Esophagus squamous epithelium (tissue), 5 donors: ENCODE data around the gene EGFR. TPM values are rescaled to one million over a fixed set of nuclear protein-coding genes. Genes with fewer than 3 reads are reported as not detected.

Experiments
- DNase-seq: peaks from one replicate; lab custom pipeline; 2025; lab: John Stamatoyannopoulos, UW
- H3K27ac ChIP-seq, 4 donors: fragments of 200-600 bp; sonication (generic); one replicate each; pipeline ENCODE4 v1.5.1; 2016 to 2019; ENCODE audit warnings: mild to moderate bottlenecking in 1 of 4
- H3K27me3 ChIP-seq, 4 donors: fragments of 200-600 bp; sonication (generic); 1 replicate in 3 of 4; 2 replicates in 1 of 4; pipeline versions ENCODE4 v1.5.1 to v1.6.0; 2017 to 2021; ENCODE audit warnings: antibody characterized with exemption in 1 of 4
- H3K36me3 ChIP-seq, 3 donors: fragments of 200-600 bp; sonication (generic); one replicate each; pipeline ENCODE4 v1.5.1; 2016 to 2019
- H3K4me1 ChIP-seq, 3 donors: fragments of 200-600 bp; sonication (generic); one replicate each; pipeline ENCODE4 v1.5.1; 2017 to 2019
- H3K4me3 ChIP-seq, 4 donors: fragments of 200-600 bp; sonication (generic); 1 replicate in 3 of 4; 2 replicates in 1 of 4; pipeline ENCODE4 v1.5.1; 2016 to 2019; ENCODE audit warnings: mild to moderate bottlenecking in 2 of 4, moderate library complexity in 1 of 4
- H3K9me3 ChIP-seq, 3 donors: fragments of 200-600 bp; sonication (generic); one replicate each; pipeline ENCODE4 v1.5.1; 2016 to 2019
- POLR2A ChIP-seq, 4 donors: fragments of 450-650 bp; IDR thresholded peaks; one replicate each; pipeline ENCODE4 v1.6.1; 2017; ENCODE audit warnings: antibody characterized with exemption in 4 of 4, mild to moderate bottlenecking in 4 of 4, moderate library complexity in 3 of 4
- WGBS, 2 donors: methylation state at CpG; one replicate each; pipeline ENCODE4 v1.1.5; 2018; 5-methylcytosine and 5-hydroxymethylcytosine counted together
- intact Hi-C: fragments of 100-400 bp; cut with DNase I; formaldehyde crosslinking; loops from one replicate; pipeline ENCODE4 v1.15.0; 2022
- total RNA-seq, 4 donors: library from RNA; depleted of rRNA; stranded (reverse); fragments of >200 nt; gene quantifications; one replicate each; pipeline ENCODE4 v1.1.0, GENCODE V29; 2016
- TF ChIP-seq, protein P1 (sequence below), 6 experiments: fragments of 450-650 bp in 4 of 6; fragments of 200-600 bp in 2 of 6; sonication (generic) in 2 of 6; IDR thresholded peaks; one replicate each; pipeline ENCODE4 v1.5.1; 2016 to 2019; ENCODE audit warnings: antibody characterized with exemption in 6 of 6, mild to moderate bottlenecking in 4 of 6, moderate library complexity in 4 of 6
- donor health status: DM: yes; HTN: yes; CAD: no.

EGFR gene
- total RNA-seq, 4 donors from 2014 or later = 66.1 to 108 (median 72.3) TPM

DNA sequence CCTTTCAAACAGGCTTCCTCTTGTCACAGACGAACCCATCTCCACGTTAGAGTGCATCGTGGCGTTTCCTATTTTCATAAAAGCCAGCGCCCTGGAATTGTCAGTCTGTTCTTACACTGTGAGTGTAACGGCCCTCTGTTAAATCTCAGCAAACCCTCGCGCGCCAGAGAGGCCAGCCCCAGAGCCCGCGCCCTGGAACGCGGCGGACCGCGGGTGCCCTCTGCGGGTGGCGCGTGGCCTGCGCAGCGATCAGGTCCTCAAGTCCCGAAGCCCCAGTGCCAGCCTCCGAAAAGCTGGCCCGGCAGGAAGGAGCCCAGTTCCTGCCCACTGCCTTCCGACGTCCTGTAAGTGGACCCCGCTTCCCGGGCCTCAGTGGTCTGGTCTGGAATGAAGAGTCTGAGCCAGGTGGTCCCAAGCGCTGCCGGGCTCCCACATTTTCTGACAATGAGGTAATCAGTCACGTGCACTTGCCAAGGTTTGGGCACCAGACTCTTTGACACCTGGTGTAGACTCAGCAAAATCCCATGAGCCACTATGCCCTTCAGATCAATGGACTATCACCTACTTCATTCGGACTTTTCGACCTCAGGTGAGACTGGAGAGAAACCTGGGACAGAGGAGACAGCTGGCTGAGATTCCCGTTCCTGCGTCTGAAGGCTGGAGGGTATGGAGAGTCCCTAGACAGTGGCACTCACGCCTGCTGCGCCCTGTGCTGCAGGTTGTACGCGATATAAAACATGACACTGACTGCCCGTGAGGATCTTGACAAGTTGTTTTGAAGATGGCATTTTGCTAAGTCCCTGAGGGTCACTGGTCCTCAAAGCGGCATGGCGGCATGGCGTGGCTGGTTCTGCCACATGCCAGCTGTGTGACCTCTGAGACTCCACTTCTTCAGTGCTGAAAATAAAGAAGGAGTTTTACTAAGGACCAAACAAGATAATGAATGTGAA, 237.0 kb downstream of the EGFR start:
- peak overlapping the region in 3 of 4 donors; percentile 19 to 53 (median 33) for H3K27ac ChIP-seq
- DNase-seq = no peak
- H3K27me3 ChIP-seq = peaks cover 0 to 61% (median 4%) of the 10 kb centered on the region in 4 donors
- intact Hi-C loops = loop anchor here (2.0 kb wide), 1 partner anchor 481 kb away; no protein-coding TSS in a partner anchor
- WGBS, 2 donors = 17 to 41% methylated on average over 20 to 38 of the region's 43 CpGs
- TF ChIP-seq, protein P1, sequence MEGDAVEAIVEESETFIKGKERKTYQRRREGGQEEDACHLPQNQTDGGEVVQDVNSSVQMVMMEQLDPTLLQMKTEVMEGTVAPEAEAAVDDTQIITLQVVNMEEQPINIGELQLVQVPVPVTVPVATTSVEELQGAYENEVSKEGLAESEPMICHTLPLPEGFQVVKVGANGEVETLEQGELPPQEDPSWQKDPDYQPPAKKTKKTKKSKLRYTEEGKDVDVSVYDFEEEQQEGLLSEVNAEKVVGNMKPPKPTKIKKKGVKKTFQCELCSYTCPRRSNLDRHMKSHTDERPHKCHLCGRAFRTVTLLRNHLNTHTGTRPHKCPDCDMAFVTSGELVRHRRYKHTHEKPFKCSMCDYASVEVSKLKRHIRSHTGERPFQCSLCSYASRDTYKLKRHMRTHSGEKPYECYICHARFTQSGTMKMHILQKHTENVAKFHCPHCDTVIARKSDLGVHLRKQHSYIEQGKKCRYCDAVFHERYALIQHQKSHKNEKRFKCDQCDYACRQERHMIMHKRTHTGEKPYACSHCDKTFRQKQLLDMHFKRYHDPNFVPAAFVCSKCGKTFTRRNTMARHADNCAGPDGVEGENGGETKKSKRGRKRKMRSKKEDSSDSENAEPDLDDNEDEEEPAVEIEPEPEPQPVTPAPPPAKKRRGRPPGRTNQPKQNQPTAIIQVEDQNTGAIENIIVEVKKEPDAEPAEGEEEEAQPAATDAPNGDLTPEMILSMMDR (IDR thresholded peaks at IDR 0.05) = peak; percentile 81 to 94 (median 90)
- no peak for TF ChIP-seq POLR2A (IDR thresholded peaks at IDR 0.05)
- peaks cover 7 to 21% (median 10%) of the 10 kb centered on the region in 3 donors for H3K4me1 ChIP-seq
- H3K36me3 ChIP-seq = no peaks in the 10 kb centered on the region
- peak overlapping the region; percentile 45 to 74 (median 54) for H3K4me3 ChIP-seq
- no peaks in the 10 kb centered on the region for H3K9me3 ChIP-seq

- Histone ChIP-seq H3K4me3 (no peak overlapping the region), H3K27ac (no peak overlapping the region), H3K4me1 (peaks cover 7 to 21% (median 10%) of the 10 kb centered on the region in 3 donors), H3K27me3 (peaks cover 0 to 57% (median 4%) of the 10 kb centered on the region in 4 donors), H3K36me3 (no peaks in the 10 kb centered on the region), H3K9me3 (no peaks in the 10 kb centered on the region)
- WGBS, 2 donors = 73 to 80% methylated on average over 9 of the region's 9 CpGs
- no peak for DNase-seq
- intact Hi-C loops = no loop called here
- TF ChIP-seq POLR2A (IDR thresholded peaks at IDR 0.05) = no peak
- TF ChIP-seq, protein P1 (IDR thresholded peaks at IDR 0.05) = no peak
Observed at GRCh38 chr7:55258631-55259030, 239.8 kb downstream of the EGFR start.

DNA sequence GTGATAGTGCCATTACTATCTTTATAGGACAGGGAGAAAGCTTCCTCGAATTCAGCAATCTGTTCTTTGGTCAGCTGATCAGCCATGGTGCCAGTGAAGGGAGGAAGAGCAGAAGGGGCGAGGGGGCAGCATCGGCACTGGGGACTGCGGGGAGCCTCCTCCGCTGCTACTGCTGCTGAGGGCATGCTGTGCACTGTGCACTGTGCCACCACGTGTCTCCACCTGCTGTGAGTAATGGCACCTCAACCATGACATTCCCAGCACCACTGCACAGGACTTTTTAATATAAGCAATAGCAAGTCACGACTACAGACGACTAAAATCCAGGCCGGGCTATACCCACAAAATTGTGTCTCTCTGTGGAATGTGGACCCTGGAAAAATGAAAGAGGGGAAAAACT, 241.4 kb downstream of the EGFR start:
- Histone ChIP-seq H3K27ac (no peak overlapping the region), H3K36me3 (no peaks in the 10 kb centered on the region), H3K4me3 (no peak overlapping the region), H3K9me3 (no peaks in the 10 kb centered on the region), H3K27me3 (peaks cover 0 to 42% (median 0%) of the 10 kb centered on the region in 4 donors), H3K4me1 (peaks cover 3 to 9% (median 3%) of the 10 kb centered on the region in 3 donors)
- intact Hi-C loops = no loop called here
- TF ChIP-seq POLR2A (IDR thresholded peaks at IDR 0.05) = no peak
- TF ChIP-seq, protein P1 (IDR thresholded peaks at IDR 0.05) = no peak
- WGBS, 2 donors = 70 to 100% methylated on average over 3 to 9 of the region's 9 CpGs
- DNase-seq = no peak

GRCh38 chr7:55260676-55261385, 242.0 kb downstream of the EGFR start:
- DNase-seq = no peak
- H3K27ac ChIP-seq = no peak overlapping the region
- H3K9me3 ChIP-seq = no peaks in the 10 kb centered on the region
- intact Hi-C loops = no loop called here
- H3K4me3 ChIP-seq = no peak overlapping the region
- H3K36me3 ChIP-seq = no peaks in the 10 kb centered on the region
- H3K4me1 ChIP-seq = peaks cover under 1 to 2% (median 1%) of the 10 kb centered on the region in 3 donors
- 64 to 88% methylated on average over 3 of the region's 3 CpGs for WGBS, 2 donors
- peaks cover 0 to 40% (median 0%) of the 10 kb centered on the region in 4 donors for H3K27me3 ChIP-seq
- no peak for TF ChIP-seq POLR2A (IDR thresholded peaks at IDR 0.05)
- TF ChIP-seq, protein P1 (IDR thresholded peaks at IDR 0.05) = no peak
